SH-SY5Y (cell line): Measurements from ENCODE around the gene PRSS1.

Experiments
- GATA2 ChIP-seq: IDR thresholded peaks from 2 replicates; pipeline ENCODE4 v1.6.1; 2011; ENCODE audit warnings: mild to moderate bottlenecking, low read depth, low read length
- GATA3 ChIP-seq: IDR thresholded peaks from 2 replicates; pipeline ENCODE4 v1.6.1; 2011; ENCODE audit warnings: low read depth, mild to moderate bottlenecking, low read length, moderate library complexity

- TF ChIP-seq GATA2: no peak
- no peak for TF ChIP-seq GATA3
Observed at GRCh38 chr7:142733271-142733670, 16.0 kb upstream of the PRSS1 start.
